ENCODE results near the gene IGSF6. TPM values are rescaled to one million over a fixed set of nuclear protein-coding genes. Genes with fewer than 3 reads are reported as not detected.
A peak's percentile ranks its signal among the peaks of the same experiment; 100 is the strongest.

IGSF6 gene
- total and polyA plus RNA-seq, 9 of the 15 experiments (the other 6 are each of a cell fraction or from before 2014, with no cell fraction given) = 0.07 TPM; not detected in 8

GRCh38 chr16:21598206-21598605 lies 54.2 kb downstream of the IGSF6 start:
- no peak for FAIRE-seq
- no peak for TF ChIP-seq HNRNPLL (IDR thresholded peaks at IDR 0.05; ENCODE audit: low read depth, low read length, poor library complexity, severe bottlenecking)
- no peak for TF ChIP-seq L3MBTL2 (IDR thresholded peaks at IDR 0.05)
- TF ChIP-seq RB1 (IDR thresholded peaks at IDR 0.05; ENCODE audit: low read depth) = no peak
- no peak for TF ChIP-seq ZC3H11A (IDR thresholded peaks at IDR 0.05; ENCODE audit: low read depth, low read length)
- no peak for TF ChIP-seq IRF9 (tag; IDR thresholded peaks at IDR 0.05)
- TF ChIP-seq ZNF232 (CRISPR knock-in tag; IDR thresholded peaks at IDR 0.05) = no peak
- TF ChIP-seq HNRNPL (IDR thresholded peaks at IDR 0.05; ENCODE audit: low read depth, low read length) = no peak
- TF ChIP-seq ZNF511 (CRISPR knock-in tag; IDR thresholded peaks at IDR 0.05) = no peak
- TF ChIP-seq MAFF (IDR thresholded peaks at IDR 0.05; ENCODE audit: low read length) = no peak
- no peak for TF ChIP-seq EP300 (IDR thresholded peaks at IDR 0.05; ENCODE audit: low read length)
- TF ChIP-seq PREB (CRISPR knock-in tag; IDR thresholded peaks at IDR 0.05) = no peak
- no peak for TF ChIP-seq HDAC2 (IDR thresholded peaks at IDR 0.05)
- TF ChIP-seq ZBTB7A (IDR thresholded peaks at IDR 0.05; ENCODE audit: borderline replicate concordance, control insufficient read depth, low read depth, low read length) = no peak
- TF ChIP-seq MAX (CRISPR knock-in tag; IDR thresholded peaks at IDR 0.05) = no peak
- TF ChIP-seq SMARCA4 (IDR thresholded peaks at IDR 0.05) = no peak
- no peak for TF ChIP-seq ZNF133 (CRISPR knock-in tag; IDR thresholded peaks at IDR 0.05)
- TF ChIP-seq SMARCA5 (IDR thresholded peaks at IDR 0.05) = no peak
- TF ChIP-seq ZNF77 (CRISPR knock-in tag; IDR thresholded peaks at IDR 0.05) = no peak

More at GRCh38 chr16:21598206-21598605, 54.2 kb downstream of the IGSF6 start:
- intact Hi-C loops (cut with micrococcal nuclease) (no loop called here), in situ Hi-C loops (cut with MboI) (loop anchor here (25.0 kb wide), 1 partner anchor 964 kb away; no protein-coding TSS in a partner anchor)
- peak overlapping the region; percentile 93 for H3K4me2 ChIP-seq (ENCODE audit: insufficient read depth, low read length)
- H3K4me3 ChIP-seq = peak overlapping the region; percentile 88; the same call in 1 of the 2 replicates
- H3K79me2 ChIP-seq (ENCODE audit: control insufficient read depth, insufficient read depth, low read length) = peaks cover 34% of the 10 kb centered on the region
- WGBS (ENCODE audit: insufficient coverage, low coverage, missing lambda C conversion rate) = 75% methylated on average over 3 of the region's 12 CpGs
- no peaks in the 10 kb centered on the region for H3K9me3 ChIP-seq (replicated peaks; ENCODE audit: control insufficient read depth, insufficient read depth, low read depth, low read length)
- DNase-seq (ENCODE audit: extremely low read depth in 1 of 4, low spot score in 3 of 4) (no peak), ATAC-seq (no peak)
- H4K20me1 ChIP-seq (replicated peaks; ENCODE audit: control insufficient read depth, insufficient read depth, low read length) = no peaks in the 10 kb centered on the region
- H3K36me3 ChIP-seq (ENCODE audit: control insufficient read depth, insufficient read depth, low read length) = no peaks in the 10 kb centered on the region
- peak overlapping the region in 1 of 2 experiments; percentile 97; a peak in 1 of 4 replicates for H3K9ac ChIP-seq (ENCODE audit: insufficient read depth in 1 of 2, low read depth in 2 of 2, low read length in 2 of 2)
- POLR2A ChIA-PET = interaction anchor here (0.7 to 1.6 kb wide), 4 partner anchors 8 to 1071 kb away, joined by 3 to 4 read pairs (median 4); no protein-coding TSS in a partner anchor
- peak overlapping the region; percentile 98 for H2AFZ ChIP-seq (ENCODE audit: low read depth, low read length)
- no peaks in the 10 kb centered on the region; a peak in 1 of 5 replicates for H3K27me3 ChIP-seq (ENCODE audit: control insufficient read depth in 2 of 2, insufficient read depth in 2 of 2, low read length in 2 of 2)
- BruUV-seq (replicated peaks) = no TSS peak
- H3K9me1 ChIP-seq (ENCODE audit: control insufficient read depth, insufficient read depth, low read length) = no peaks in the 10 kb centered on the region
- peak overlapping the region; percentile 82 for H3K27ac ChIP-seq (ENCODE audit: extremely low read depth, low read depth, low read length)
- H3K4me1 ChIP-seq (replicated peaks in 1 of 2; ENCODE audit: control insufficient read depth in 2 of 2, insufficient read depth in 2 of 2, low read length in 2 of 2) = peaks cover 14% of the 10 kb centered on the region in 2 experiments; a peak in 4 of 5 replicates
- CTCF ChIA-PET (ENCODE audit: low intra/inter-chr PET ratio) = no interaction called here
